Measurements from ENCODE around the gene COL5A1.

The COL5A1 gene

DNA sequence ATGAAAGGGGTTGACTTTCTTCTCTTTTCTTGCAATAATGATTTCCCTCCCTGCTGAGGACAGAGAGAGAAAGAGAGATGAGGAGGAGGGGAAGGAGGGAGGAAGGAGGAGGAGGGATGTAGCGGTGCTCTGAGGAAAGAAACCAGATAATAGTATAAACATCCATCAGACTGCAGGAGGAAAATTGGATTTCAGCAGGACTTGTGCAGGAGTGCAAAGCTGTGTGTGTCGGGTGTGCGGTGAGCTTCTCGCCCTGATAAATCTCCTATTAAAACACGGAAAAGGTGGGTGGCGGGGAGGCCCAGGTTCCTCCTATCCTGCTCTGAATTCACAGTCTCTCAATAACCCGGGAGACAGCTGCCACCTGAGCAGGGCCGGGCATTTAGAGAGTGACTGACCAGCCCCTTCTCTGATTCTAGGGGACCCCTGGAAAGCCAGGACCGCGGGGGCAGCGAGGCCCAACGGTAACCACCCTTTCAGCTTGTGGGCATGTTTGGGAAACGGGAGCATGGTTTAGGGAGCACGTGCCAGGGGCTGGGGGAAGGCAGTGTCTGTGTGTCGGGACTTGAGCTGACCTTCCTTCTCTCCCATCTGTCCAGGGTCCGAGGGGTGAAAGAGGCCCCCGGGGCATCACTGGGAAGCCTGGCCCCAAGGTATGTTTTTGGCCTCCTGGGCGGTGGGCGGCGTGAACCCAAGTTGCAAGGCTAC, 153.2 kb downstream of the COL5A1 start:
- Histone ChIP-seq H3K36me3 (ENCODE audit: control insufficient read depth, insufficient read depth, low read length) (no peaks in the 10 kb centered on the region), H3K4me1 (no peaks in the 10 kb centered on the region), H3K4me2 (ENCODE audit: low read length) (no peak overlapping the region), H3K4me3 (ENCODE audit: low read depth, low read length) (no peak overlapping the region), H3K9me3 (ENCODE audit: control insufficient read depth, low read length) (no peaks in the 10 kb centered on the region), H2AFZ (no peak overlapping the region), H3K79me2 (no peaks in the 10 kb centered on the region), H3K27me3 (ENCODE audit: control insufficient read depth, insufficient read depth, low read length) (no peaks in the 10 kb centered on the region), H3K27ac (no peak overlapping the region), H3K9ac (no peak overlapping the region)
- TF ChIP-seq, protein P1, sequence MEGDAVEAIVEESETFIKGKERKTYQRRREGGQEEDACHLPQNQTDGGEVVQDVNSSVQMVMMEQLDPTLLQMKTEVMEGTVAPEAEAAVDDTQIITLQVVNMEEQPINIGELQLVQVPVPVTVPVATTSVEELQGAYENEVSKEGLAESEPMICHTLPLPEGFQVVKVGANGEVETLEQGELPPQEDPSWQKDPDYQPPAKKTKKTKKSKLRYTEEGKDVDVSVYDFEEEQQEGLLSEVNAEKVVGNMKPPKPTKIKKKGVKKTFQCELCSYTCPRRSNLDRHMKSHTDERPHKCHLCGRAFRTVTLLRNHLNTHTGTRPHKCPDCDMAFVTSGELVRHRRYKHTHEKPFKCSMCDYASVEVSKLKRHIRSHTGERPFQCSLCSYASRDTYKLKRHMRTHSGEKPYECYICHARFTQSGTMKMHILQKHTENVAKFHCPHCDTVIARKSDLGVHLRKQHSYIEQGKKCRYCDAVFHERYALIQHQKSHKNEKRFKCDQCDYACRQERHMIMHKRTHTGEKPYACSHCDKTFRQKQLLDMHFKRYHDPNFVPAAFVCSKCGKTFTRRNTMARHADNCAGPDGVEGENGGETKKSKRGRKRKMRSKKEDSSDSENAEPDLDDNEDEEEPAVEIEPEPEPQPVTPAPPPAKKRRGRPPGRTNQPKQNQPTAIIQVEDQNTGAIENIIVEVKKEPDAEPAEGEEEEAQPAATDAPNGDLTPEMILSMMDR (IDR thresholded peaks at IDR 0.05) = no peak

DNA sequence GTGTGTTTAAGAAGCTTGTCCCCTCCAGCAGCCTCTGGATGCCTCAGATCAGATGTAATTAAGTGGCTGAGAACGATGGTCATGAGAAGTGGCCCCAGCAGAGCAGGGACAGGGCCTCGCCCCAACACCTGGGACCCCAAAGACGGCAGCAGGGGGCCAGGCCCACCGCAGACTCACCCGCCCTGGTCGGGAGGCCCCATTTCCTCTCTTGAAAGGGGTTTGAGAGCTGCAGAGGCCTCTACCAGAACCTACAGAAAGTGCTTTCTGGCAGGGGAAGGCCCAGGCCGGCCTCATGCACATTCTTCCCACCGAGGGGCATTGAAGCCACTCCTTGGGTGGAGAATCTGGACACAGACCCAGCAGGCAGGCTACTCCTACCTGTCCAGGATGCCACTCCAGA, 153.8 kb downstream of the COL5A1 start:
- H2AFZ ChIP-seq = no peak overlapping the region
- H3K27me3 ChIP-seq (ENCODE audit: control insufficient read depth, insufficient read depth, low read length) = no peaks in the 10 kb centered on the region
- H3K4me1 ChIP-seq = no peaks in the 10 kb centered on the region
- no peak overlapping the region for H3K4me3 ChIP-seq (ENCODE audit: low read depth, low read length)
- no peaks in the 10 kb centered on the region for H3K9me3 ChIP-seq (ENCODE audit: control insufficient read depth, low read length)
- no peaks in the 10 kb centered on the region for H3K79me2 ChIP-seq
- no peak overlapping the region for H3K9ac ChIP-seq
- H3K27ac ChIP-seq = no peak overlapping the region
- H3K4me2 ChIP-seq (ENCODE audit: low read length) = no peak overlapping the region
- H3K36me3 ChIP-seq (ENCODE audit: control insufficient read depth, insufficient read depth, low read length) = no peaks in the 10 kb centered on the region
- TF ChIP-seq, protein P1 (IDR thresholded peaks at IDR 0.05) = no peak

DNA sequence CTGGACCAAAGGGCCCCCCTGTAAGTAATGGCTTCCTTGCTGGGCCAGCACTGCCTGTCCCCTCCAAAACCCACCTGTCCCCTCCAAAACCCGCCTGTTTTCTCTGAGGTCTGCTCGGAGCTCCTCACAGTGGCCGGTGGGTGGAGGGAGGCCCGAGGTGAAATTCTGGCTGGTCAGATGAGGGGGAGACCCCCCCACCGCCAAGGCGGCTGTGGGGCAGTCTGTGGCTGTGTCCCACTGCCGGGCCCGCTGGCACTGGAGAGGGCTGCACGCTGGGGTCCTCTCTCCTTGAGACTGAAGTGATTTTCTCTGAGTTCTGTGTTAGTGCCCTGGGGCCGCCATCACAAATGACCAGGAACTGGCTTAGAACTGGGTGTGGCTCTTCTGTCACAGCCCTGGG, 155.3 kb downstream of the COL5A1 start:
- no peaks in the 10 kb centered on the region for H3K9me3 ChIP-seq (ENCODE audit: control insufficient read depth, low read length)
- no peaks in the 10 kb centered on the region for H3K27me3 ChIP-seq (ENCODE audit: control insufficient read depth, insufficient read depth, low read length)
- TF ChIP-seq, protein P1 (IDR thresholded peaks at IDR 0.05) = no peak
- no peaks in the 10 kb centered on the region for H3K4me1 ChIP-seq
- no peak overlapping the region for H3K9ac ChIP-seq
- no peaks in the 10 kb centered on the region for H3K36me3 ChIP-seq (ENCODE audit: control insufficient read depth, insufficient read depth, low read length)
- H3K79me2 ChIP-seq = no peaks in the 10 kb centered on the region
- H3K4me2 ChIP-seq (ENCODE audit: low read length) = no peak overlapping the region
- H2AFZ ChIP-seq = no peak overlapping the region
- no peak overlapping the region for H3K4me3 ChIP-seq (ENCODE audit: low read depth, low read length)
- no peak overlapping the region for H3K27ac ChIP-seq

DNA sequence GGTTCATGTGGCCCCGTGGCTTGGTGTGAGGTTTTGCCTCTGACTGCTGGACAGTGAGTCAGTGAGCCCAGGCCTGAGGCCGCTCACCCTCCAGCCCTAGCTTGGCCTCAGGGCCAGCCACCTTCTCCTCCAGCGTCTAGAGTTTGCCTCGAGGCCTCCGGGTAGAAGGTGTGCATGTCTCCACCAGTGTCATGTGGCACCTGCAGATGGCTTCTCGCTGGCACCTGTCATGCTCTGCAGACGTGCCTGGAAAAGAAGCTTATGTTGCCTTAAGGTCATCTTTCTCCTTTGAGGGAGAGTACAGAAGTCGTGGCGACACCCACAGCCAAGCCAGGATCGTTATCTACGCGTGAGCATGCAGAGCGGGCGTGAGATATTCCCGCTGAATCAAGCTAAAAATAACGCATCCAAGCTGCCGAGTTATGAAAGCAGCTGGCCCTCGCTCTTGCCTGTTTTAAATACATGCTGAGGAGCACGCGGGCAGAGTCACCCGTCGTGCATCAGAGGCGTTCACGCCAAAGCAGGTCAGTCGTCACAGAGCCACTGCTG, 159.3 kb downstream of the COL5A1 start:
- peak overlapping the region; percentile 35 for H3K4me2 ChIP-seq (ENCODE audit: low read length)
- H3K79me2 ChIP-seq = no peaks in the 10 kb centered on the region
- no peaks in the 10 kb centered on the region for H3K36me3 ChIP-seq (ENCODE audit: control insufficient read depth, insufficient read depth, low read length)
- no peaks in the 10 kb centered on the region for H3K9me3 ChIP-seq (ENCODE audit: control insufficient read depth, low read length)
- no peak overlapping the region for H3K9ac ChIP-seq
- H2AFZ ChIP-seq = peak overlapping the region; percentile 38
- no peaks in the 10 kb centered on the region for H3K27me3 ChIP-seq (ENCODE audit: control insufficient read depth, insufficient read depth, low read length)
- H3K4me3 ChIP-seq (ENCODE audit: low read depth, low read length) = no peak overlapping the region
- H3K4me1 ChIP-seq = no peaks in the 10 kb centered on the region
- peak overlapping the region; percentile 61 for H3K27ac ChIP-seq
- TF ChIP-seq, protein P1 (IDR thresholded peaks at IDR 0.05) = no peak
